PC-9 (cell line): Measurements from ENCODE around the gene GSTA4. TPM values are rescaled to one million over a fixed set of nuclear protein-coding genes. Genes with fewer than 3 reads are reported as not detected.

ENCODE experiments used
- BruUV-seq: library from RNA; stranded (reverse); fragments of 400-500 nt; replicated peaks from 2 replicates; lab custom pipeline; 2021; lab: Mats Ljungman, UMichigan
- CTCF ChIA-PET: fragments of 300-600 bp; sonication (Branson Sonifier 250); formaldehyde crosslinking; loops from one replicate; lab custom pipeline; 2022; ENCODE audit warnings: antibody characterized with exemption; lab: Charles Lee
- POLR2A ChIA-PET: fragments of 300-600 bp; sonication (Branson Sonifier 250); formaldehyde crosslinking; loops from one replicate; lab custom pipeline; 2022; ENCODE audit warnings: antibody characterized with exemption; ENCODE audit not compliant: unreplicated experiment; lab: Charles Lee
- DNase-seq, 2 experiments: peaks; one replicate each; pipeline versions ENCODE4 v3.0.0 to v3.0.0-alpha.2; 2015 to 2022; ENCODE audit warnings: mixed read lengths in 1 of 2
- H2AFZ ChIP-seq: fragments of 200-600 bp; sonication (generic); 2 replicates; pipeline ENCODE4 v1.8.1; 2017; ENCODE audit warnings: antibody characterized with exemption
- H3F3A ChIP-seq: fragments of 200-600 bp; sonication (generic); 2 replicates; pipeline ENCODE4 v1.8.1; 2017; ENCODE audit warnings: antibody characterized with exemption, mild to moderate bottlenecking, low read depth; ENCODE audit not compliant: insufficient read depth
- H3K27ac ChIP-seq: fragments of 200-600 bp; sonication (generic); 2 replicates; pipeline ENCODE4 v1.6.1; 2016; ENCODE audit warnings: mixed run types
- H3K27me3 ChIP-seq: fragments of 200-600 bp; sonication (generic); 2 replicates; pipeline ENCODE4 v1.6.1; 2016; ENCODE audit warnings: low read depth, mixed run types; ENCODE audit not compliant: insufficient read depth
- H3K36me3 ChIP-seq: fragments of 200-600 bp; sonication (generic); 2 replicates; pipeline ENCODE4 v1.6.1; 2016; ENCODE audit warnings: low read depth, mixed run types
- H3K4me1 ChIP-seq: fragments of 200-600 bp; sonication (generic); replicated peaks from 2 replicates; pipeline ENCODE4 v1.6.1; 2016; ENCODE audit warnings: mixed run types; ENCODE audit not compliant: insufficient read depth
- H3K4me2 ChIP-seq: fragments of 200-600 bp; sonication (generic); 2 replicates; pipeline ENCODE4 v1.6.1; 2017; ENCODE audit warnings: mixed run types
- H3K4me3 ChIP-seq: fragments of 200-600 bp; sonication (generic); 2 replicates; pipeline ENCODE4 v1.6.1; 2016; ENCODE audit warnings: mixed run types
- H3K79me2 ChIP-seq: fragments of 200-600 bp; sonication (generic); 2 replicates; pipeline ENCODE4 v1.6.1; 2017; ENCODE audit warnings: low read depth, mixed run types
- H3K9me2 ChIP-seq: fragments of 200-600 bp; sonication (generic); 2 replicates; pipeline ENCODE4 v1.8.1; 2017; ENCODE audit warnings: mild to moderate bottlenecking; ENCODE audit not compliant: insufficient read depth
- H3K9me3 ChIP-seq: fragments of 200-600 bp; sonication (generic); 2 replicates; pipeline ENCODE4 v1.8.1; 2016; ENCODE audit warnings: low read depth; ENCODE audit not compliant: insufficient read depth
- H4K20me1 ChIP-seq: fragments of 200-600 bp; sonication (generic); 2 replicates; pipeline ENCODE4 v1.8.1; 2017; ENCODE audit not compliant: insufficient read depth
- EZH2 ChIP-seq: fragments of 200-600 bp; sonication (generic); IDR thresholded peaks from 2 replicates; pipeline ENCODE4 v1.8.0; 2017; ENCODE audit warnings: antibody characterized with exemption, low read depth
- intact Hi-C: fragments of 100-400 bp; cut with micrococcal nuclease; formaldehyde crosslinking; loops from one replicate; pipeline ENCODE4 v1.10.0; 2022; ENCODE audit not compliant: unreplicated experiment
- total RNA-seq: library from RNA; stranded (reverse); gene quantifications from 2 replicates; pipeline ENCODE4 v1.2.3, GENCODE V29; 2021
- TF ChIP-seq, protein P1 (sequence below): fragments of 200-600 bp; sonication (generic); conservative IDR thresholded peaks from 2 replicates; pipeline ENCODE4 v1.6.1; 2017; ENCODE audit warnings: mixed run types, antibody characterized with exemption, mild to moderate bottlenecking, moderate library complexity

GSTA4 gene
- total RNA-seq, 1 experiment from 2014 or later: 3.4 TPM

DNA sequence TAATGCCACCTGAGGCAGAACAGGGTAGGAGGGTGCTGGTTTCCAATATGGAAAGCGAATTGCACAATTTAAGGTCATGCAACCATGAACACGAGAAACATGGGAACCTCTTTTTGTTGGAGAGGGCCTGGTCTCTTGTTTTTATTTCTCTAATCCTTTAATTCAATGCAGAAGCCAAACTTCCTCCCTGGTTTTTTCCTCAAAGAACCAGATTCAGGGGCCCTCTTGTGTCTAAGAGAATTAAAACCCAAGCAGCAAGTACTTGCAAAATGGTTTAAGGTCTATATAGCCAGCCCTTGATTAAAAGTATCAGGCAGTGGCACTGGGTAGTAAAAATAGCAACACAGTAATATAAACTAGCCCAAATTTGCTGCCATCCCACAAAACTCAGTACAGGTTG lies 19.5 kb downstream of the GSTA4 start:
- no TSS peak for BruUV-seq
- no peak for TF ChIP-seq EZH2
- TF ChIP-seq, protein P1, sequence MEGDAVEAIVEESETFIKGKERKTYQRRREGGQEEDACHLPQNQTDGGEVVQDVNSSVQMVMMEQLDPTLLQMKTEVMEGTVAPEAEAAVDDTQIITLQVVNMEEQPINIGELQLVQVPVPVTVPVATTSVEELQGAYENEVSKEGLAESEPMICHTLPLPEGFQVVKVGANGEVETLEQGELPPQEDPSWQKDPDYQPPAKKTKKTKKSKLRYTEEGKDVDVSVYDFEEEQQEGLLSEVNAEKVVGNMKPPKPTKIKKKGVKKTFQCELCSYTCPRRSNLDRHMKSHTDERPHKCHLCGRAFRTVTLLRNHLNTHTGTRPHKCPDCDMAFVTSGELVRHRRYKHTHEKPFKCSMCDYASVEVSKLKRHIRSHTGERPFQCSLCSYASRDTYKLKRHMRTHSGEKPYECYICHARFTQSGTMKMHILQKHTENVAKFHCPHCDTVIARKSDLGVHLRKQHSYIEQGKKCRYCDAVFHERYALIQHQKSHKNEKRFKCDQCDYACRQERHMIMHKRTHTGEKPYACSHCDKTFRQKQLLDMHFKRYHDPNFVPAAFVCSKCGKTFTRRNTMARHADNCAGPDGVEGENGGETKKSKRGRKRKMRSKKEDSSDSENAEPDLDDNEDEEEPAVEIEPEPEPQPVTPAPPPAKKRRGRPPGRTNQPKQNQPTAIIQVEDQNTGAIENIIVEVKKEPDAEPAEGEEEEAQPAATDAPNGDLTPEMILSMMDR: no peak
- Histone ChIP-seq H3K27me3 (no peaks in the 10 kb centered on the region), H3K4me2 (no peak overlapping the region), H3K36me3 (no peaks in the 10 kb centered on the region), H3K4me3 (no peak overlapping the region), H4K20me1 (no peaks in the 10 kb centered on the region), H3K9me3 (no peaks in the 10 kb centered on the region; the same call in 1 of the 2 replicates), H3F3A (no peaks in the 10 kb centered on the region), H2AFZ (no peak overlapping the region), H3K27ac (no peak overlapping the region), H3K4me1 (no peaks in the 10 kb centered on the region), H3K9me2 (no peaks in the 10 kb centered on the region), H3K79me2 (no peaks in the 10 kb centered on the region)
- ChIA-PET CTCF (no interaction called here), POLR2A (no interaction called here)
- intact Hi-C loops: no loop called here
- no peak for DNase-seq

DNA sequence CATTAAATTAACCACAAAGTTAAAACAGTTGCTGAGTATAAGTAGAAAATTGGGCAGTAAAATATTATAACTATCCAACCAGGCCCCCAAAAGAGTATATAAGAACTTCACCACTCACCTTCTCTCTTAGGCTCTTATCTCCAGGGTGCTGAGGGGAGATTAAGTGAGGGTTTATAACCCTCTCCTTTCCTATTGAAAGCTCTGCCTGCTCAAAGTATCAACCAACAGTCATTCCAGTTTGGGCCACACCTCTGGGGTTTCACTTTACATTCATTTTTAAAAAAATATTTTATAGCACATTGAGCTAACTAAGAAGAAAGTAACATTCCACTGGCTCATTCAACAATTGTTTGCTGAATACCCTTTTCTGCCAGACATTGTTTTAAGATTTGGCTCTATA lies 22.1 kb downstream of the GSTA4 start:
- Histone ChIP-seq H3F3A (no peaks in the 10 kb centered on the region), H4K20me1 (no peaks in the 10 kb centered on the region), H3K79me2 (no peaks in the 10 kb centered on the region), H3K4me3 (no peak overlapping the region), H3K27ac (no peak overlapping the region), H3K9me3 (no peaks in the 10 kb centered on the region; the same call in 1 of the 2 replicates), H3K27me3 (no peaks in the 10 kb centered on the region), H3K9me2 (no peaks in the 10 kb centered on the region), H3K4me2 (no peak overlapping the region), H3K36me3 (no peaks in the 10 kb centered on the region), H3K4me1 (no peaks in the 10 kb centered on the region), H2AFZ (no peak overlapping the region)
- POLR2A ChIA-PET: no interaction called here
- intact Hi-C loops: no loop called here
- CTCF ChIA-PET: no interaction called here
- TF ChIP-seq EZH2: no peak
- TF ChIP-seq, protein P1: no peak
- no TSS peak for BruUV-seq
- no peak for DNase-seq

DNA sequence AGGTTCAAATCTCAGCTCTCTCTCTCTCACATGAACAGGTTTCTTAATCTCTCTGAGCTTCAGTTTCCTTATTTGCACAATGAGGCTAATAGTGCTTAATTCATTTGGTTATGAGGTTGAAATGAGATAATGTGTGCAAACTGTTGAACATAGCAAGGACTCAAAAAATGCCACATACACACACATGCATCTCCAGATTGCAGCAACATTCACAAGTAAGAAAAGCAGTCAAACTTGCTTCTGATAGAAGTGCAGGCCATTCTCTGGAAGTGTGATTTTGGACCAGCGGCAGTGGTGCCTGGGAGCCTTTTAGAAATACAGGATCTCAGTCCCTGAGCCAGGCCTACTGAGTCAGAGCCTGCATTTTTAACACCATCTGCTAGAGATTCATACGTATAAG lies 25.7 kb downstream of the GSTA4 start:
- H3K4me2 ChIP-seq: no peak overlapping the region
- TF ChIP-seq, protein P1: no peak
- no peak for TF ChIP-seq EZH2
- intact Hi-C loops: no loop called here
- H3K36me3 ChIP-seq: no peaks in the 10 kb centered on the region
- no peaks in the 10 kb centered on the region for H4K20me1 ChIP-seq
- no peak overlapping the region for H3K4me3 ChIP-seq
- H3K9me3 ChIP-seq: no peaks in the 10 kb centered on the region; the same call in 1 of the 2 replicates
- H3K27me3 ChIP-seq: no peaks in the 10 kb centered on the region
- DNase-seq: no peak
- no peaks in the 10 kb centered on the region for H3K4me1 ChIP-seq
- no peaks in the 10 kb centered on the region for H3K9me2 ChIP-seq
- no peaks in the 10 kb centered on the region for H3K79me2 ChIP-seq
- no TSS peak for BruUV-seq
- H2AFZ ChIP-seq: no peak overlapping the region
- POLR2A ChIA-PET: no interaction called here
- CTCF ChIA-PET: no interaction called here
- H3F3A ChIP-seq: no peaks in the 10 kb centered on the region
- no peak overlapping the region for H3K27ac ChIP-seq
